Kidney (tissue), 14 donors: ENCODE results near the gene ACSBG1. TPM values are rescaled to one million over a fixed set of nuclear protein-coding genes. Genes with fewer than 3 reads are reported as not detected.

ENCODE experiments used
- DNase-seq, 5 donors: peaks; one replicate each; pipeline ENCODE4 v3.0.0-alpha.2; 2013 to 2020
- FAIRE-seq: peaks from 2 replicates; lab custom pipeline; 2012; peaks lifted over from hg19 to GRCh38; lab: Jason Lieb, UNC
- H3K27ac ChIP-seq, 2 donors: one replicate each; pipeline ENCODE4 v1.7.0; 2013; ENCODE audit warnings: low read depth in 2 of 2, low read length in 2 of 2, inconsistent platforms in 1 of 2
- H3K27me3 ChIP-seq: one replicate; pipeline ENCODE4 v1.7.1; 2013; ENCODE audit warnings: low read length, inconsistent platforms; ENCODE audit not compliant: control insufficient read depth, insufficient read depth
- H3K36me3 ChIP-seq, 3 donors: one replicate each; pipeline versions ENCODE4 v1.7.0 to v1.7.1; 2013; ENCODE audit warnings: low read length in 3 of 3, control low read depth in 1 of 3, inconsistent platforms in 1 of 3; ENCODE audit not compliant: insufficient read depth in 3 of 3, control insufficient read depth in 2 of 3
- H3K4me1 ChIP-seq, 3 donors: one replicate each; pipeline versions ENCODE4 v1.7.0 to v1.7.1; 2013; ENCODE audit warnings: low read length in 3 of 3, inconsistent platforms in 1 of 3, low read depth in 1 of 3; ENCODE audit not compliant: control insufficient read depth in 2 of 3, insufficient read depth in 2 of 3
- H3K4me3 ChIP-seq, 3 donors: one replicate each; pipeline versions ENCODE4 v1.7.0 to v1.8.1; 2013; ENCODE audit warnings: low read length in 3 of 3, control low read depth in 1 of 3, inconsistent platforms in 1 of 3
- H3K9ac ChIP-seq, 3 donors: one replicate each; pipeline versions ENCODE4 v1.7.0 to v1.7.1; 2013; ENCODE audit warnings: low read length in 3 of 3, control low read depth in 1 of 3, inconsistent platforms in 1 of 3
- H3K9me3 ChIP-seq, 3 donors: one replicate each; pipeline versions ENCODE4 v1.7.0 to v1.7.1; 2013; ENCODE audit warnings: low read length in 3 of 3, control low read depth in 1 of 3, inconsistent platforms in 1 of 3; ENCODE audit not compliant: control insufficient read depth in 2 of 3, insufficient read depth in 1 of 3
- CTCF ChIP-seq: IDR thresholded peaks from 3 replicates; pipeline ENCODE4 v1.5.1; 2012; ENCODE audit warnings: mild to moderate bottlenecking, moderate library complexity, borderline replicate concordance; ENCODE audit not compliant: insufficient read depth; ENCODE audit errors: extremely low read depth
- intact Hi-C: fragments of 100-400 bp; cut with DNase I; formaldehyde crosslinking; loops from one replicate; pipeline ENCODE4 v1.11.1; 2022
- polyA plus RNA-seq: library from polyadenylated mRNA; stranded (reverse); fragments of 350-450 nt; fragmentation: Illumina TruSeq; extraction: RNeasy Lipid Tissue Mini Kit (QIAGEN cat#74804); gene quantifications from one replicate; pipeline ENCODE4 v1.2.3, GENCODE V29; 2014; ENCODE audit warnings: low read depth, low replicate concordance; ENCODE audit not compliant: insufficient read depth
- total RNA-seq: library from RNA; stranded (reverse); fragmentation: NEBNext Ultra II Directional; extraction: Animal tissue kit (Norgen Biotek cat#: 25700); gene quantifications from one replicate; pipeline ENCODE4 v1.2.1, GENCODE V29; 2021
- donor health status: control.
- donor health status: control.
- donor health status: control.
- donor health status: control.
- donor health status: control.
- donor health status: DM: yes; HTN: yes; CAD: no.
- donor health status: Normal renal cell carcinoma (clear cell type).

ACSBG1 gene
- total and polyA plus RNA-seq, 2 donors from 2014 or later, result 0.13 to 0.86 TPM

GRCh38 chr15:78177447-78177873, 56.9 kb downstream of the ACSBG1 start:
- Histone ChIP-seq H3K9me3 (no peaks in the 10 kb centered on the region), H3K4me3 (no peak overlapping the region), H3K27me3 (no peaks in the 10 kb centered on the region), H3K27ac (no peak overlapping the region), H3K4me1 (no peaks in the 10 kb centered on the region), H3K36me3 (peaks cover 0 to 2% (median 0%) of the 10 kb centered on the region in 3 donors), H3K9ac (no peak overlapping the region)
- FAIRE-seq, result no peak
- intact Hi-C loops, result loop anchor here (10.0 kb wide), 1 partner anchor 67 kb away; no protein-coding TSS in a partner anchor
- TF ChIP-seq CTCF, result peak; percentile 28
- DNase-seq, result peak in 3 of 5 donors; percentile 27 to 44 (median 37)

- FAIRE-seq, result no peak
Observed at GRCh38 chr15:78175330-78175729, 59.0 kb downstream of the ACSBG1 start.

GRCh38 chr15:78174401-78174800, 60.0 kb downstream of the ACSBG1 start:
- TF ChIP-seq CTCF, result no peak
- no peaks in the 10 kb centered on the region for H3K27me3 ChIP-seq
- H3K4me3 ChIP-seq, result no peak overlapping the region
- DNase-seq (no peak), FAIRE-seq (no peak)
- no peak overlapping the region for H3K9ac ChIP-seq
- peaks cover 0 to 21% (median 12%) of the 10 kb centered on the region in 3 donors for H3K36me3 ChIP-seq
- H3K27ac ChIP-seq, result no peak overlapping the region
- no peaks in the 10 kb centered on the region for H3K4me1 ChIP-seq
- intact Hi-C loops, result loop anchor here (10.0 kb wide), 1 partner anchor 70 kb away; no protein-coding TSS in a partner anchor
- no peaks in the 10 kb centered on the region for H3K9me3 ChIP-seq

More at GRCh38 chr15:78175330-78175729, 59.0 kb downstream of the ACSBG1 start:
- Histone ChIP-seq H3K9me3 (no peaks in the 10 kb centered on the region), H3K9ac (no peak overlapping the region), H3K27me3 (no peaks in the 10 kb centered on the region), H3K36me3 (peaks cover 0 to 13% (median 6%) of the 10 kb centered on the region in 3 donors), H3K4me1 (no peaks in the 10 kb centered on the region), H3K27ac (no peak overlapping the region), H3K4me3 (no peak overlapping the region)
- intact Hi-C loops, result loop anchor here (10.0 kb wide), 1 partner anchor 69 kb away; no protein-coding TSS in a partner anchor
- TF ChIP-seq CTCF, result no peak
- DNase-seq, result no peak
